DOHH2 (cell line): Measurements from ENCODE around the gene RAI1.

Experiments
- H3F3A ChIP-seq: fragments of 200-600 bp; sonication (generic), shearing (Covaris generic); 2 replicates; pipeline ENCODE4 v1.6.0; 2016; ENCODE audit warnings: antibody characterized with exemption, mild to moderate bottlenecking; ENCODE audit not compliant: control insufficient read depth, insufficient read depth
- H3K27ac ChIP-seq: fragments of 200-600 bp; sonication (generic); 2 replicates; pipeline ENCODE4 v1.5.1; 2014; ENCODE audit warnings: low read depth, mild to moderate bottlenecking, low read length, moderate library complexity
- H3K27me3 ChIP-seq: fragments of 200-600 bp; sonication (generic); 2 replicates; pipeline ENCODE4 v1.6.1; 2014; ENCODE audit warnings: mild to moderate bottlenecking, low read length, mixed read lengths; ENCODE audit not compliant: control insufficient read depth
- H3K36me3 ChIP-seq: fragments of 200-600 bp; sonication (generic); 2 replicates; pipeline ENCODE4 v1.6.1; 2014; ENCODE audit warnings: mild to moderate bottlenecking, low read length, moderate library complexity, mixed read lengths; ENCODE audit not compliant: control insufficient read depth
- H3K4me1 ChIP-seq: fragments of 200-600 bp; sonication (generic); 2 replicates; pipeline ENCODE4 v1.6.1; 2014; ENCODE audit warnings: mild to moderate bottlenecking, low read length, mixed read lengths; ENCODE audit not compliant: control insufficient read depth
- H3K4me2 ChIP-seq: fragments of 200-600 bp; sonication (generic); 2 replicates; pipeline ENCODE4 v1.6.0; 2014; ENCODE audit warnings: mild to moderate bottlenecking, low read length, moderate library complexity
- H3K4me3 ChIP-seq: fragments of 200-600 bp; sonication (generic); 2 replicates; pipeline ENCODE4 v1.5.1; 2014; ENCODE audit warnings: mild to moderate bottlenecking, low read length, mixed read lengths
- H3K79me2 ChIP-seq: fragments of 200-600 bp; sonication (generic); 2 replicates; pipeline ENCODE4 v1.6.1; 2014; ENCODE audit warnings: mild to moderate bottlenecking, low read length, mixed read lengths; ENCODE audit not compliant: control insufficient read depth
- H3K9me2 ChIP-seq: fragments of 200-600 bp; sonication (generic); replicated peaks from 2 replicates; pipeline ENCODE4 v1.6.1; 2014; ENCODE audit warnings: mild to moderate bottlenecking, low read length, mixed read lengths; ENCODE audit not compliant: control insufficient read depth
- H3K9me3 ChIP-seq: fragments of 200-600 bp; sonication (generic); 2 replicates; pipeline ENCODE4 v1.6.1; 2014; ENCODE audit warnings: antibody characterized with exemption, low read length, mixed read lengths; ENCODE audit not compliant: control insufficient read depth, insufficient read depth
- H4K20me1 ChIP-seq: fragments of 200-600 bp; sonication (generic); 2 replicates; pipeline ENCODE4 v1.6.0; 2014; ENCODE audit warnings: low read depth, mild to moderate bottlenecking, antibody characterized with exemption, low read length, moderate library complexity; ENCODE audit not compliant: control insufficient read depth, insufficient read depth
- EZH2phosphoT487 ChIP-seq: fragments of 200-600 bp; sonication (generic); IDR thresholded peaks from 2 replicates; pipeline ENCODE4 v1.6.1; 2017; ENCODE audit warnings: borderline replicate concordance, mild to moderate bottlenecking, antibody characterized with exemption, low read length, moderate library complexity, mixed read lengths
- TF ChIP-seq, protein P1 (sequence below): fragments of 200-600 bp; sonication (generic); IDR thresholded peaks from one replicate; pipeline ENCODE4 v1.5.1; 2014; ENCODE audit warnings: antibody characterized with exemption, mild to moderate bottlenecking, low read depth, low read length; ENCODE audit not compliant: poor library complexity, severe bottlenecking

Gene RAI1

GRCh38 chr17:17789828-17790636, 108.8 kb downstream of the RAI1 start:
- H3K4me2 ChIP-seq = no peak overlapping the region
- H3K36me3 ChIP-seq = peaks cover 20% of the 10 kb centered on the region
- H3F3A ChIP-seq = no peaks in the 10 kb centered on the region
- peaks cover 12% of the 10 kb centered on the region; the same call in 1 of the 2 replicates for H4K20me1 ChIP-seq
- no peaks in the 10 kb centered on the region for H3K9me2 ChIP-seq
- TF ChIP-seq, protein P1, sequence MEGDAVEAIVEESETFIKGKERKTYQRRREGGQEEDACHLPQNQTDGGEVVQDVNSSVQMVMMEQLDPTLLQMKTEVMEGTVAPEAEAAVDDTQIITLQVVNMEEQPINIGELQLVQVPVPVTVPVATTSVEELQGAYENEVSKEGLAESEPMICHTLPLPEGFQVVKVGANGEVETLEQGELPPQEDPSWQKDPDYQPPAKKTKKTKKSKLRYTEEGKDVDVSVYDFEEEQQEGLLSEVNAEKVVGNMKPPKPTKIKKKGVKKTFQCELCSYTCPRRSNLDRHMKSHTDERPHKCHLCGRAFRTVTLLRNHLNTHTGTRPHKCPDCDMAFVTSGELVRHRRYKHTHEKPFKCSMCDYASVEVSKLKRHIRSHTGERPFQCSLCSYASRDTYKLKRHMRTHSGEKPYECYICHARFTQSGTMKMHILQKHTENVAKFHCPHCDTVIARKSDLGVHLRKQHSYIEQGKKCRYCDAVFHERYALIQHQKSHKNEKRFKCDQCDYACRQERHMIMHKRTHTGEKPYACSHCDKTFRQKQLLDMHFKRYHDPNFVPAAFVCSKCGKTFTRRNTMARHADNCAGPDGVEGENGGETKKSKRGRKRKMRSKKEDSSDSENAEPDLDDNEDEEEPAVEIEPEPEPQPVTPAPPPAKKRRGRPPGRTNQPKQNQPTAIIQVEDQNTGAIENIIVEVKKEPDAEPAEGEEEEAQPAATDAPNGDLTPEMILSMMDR = no peak
- TF ChIP-seq EZH2phosphoT487 = no peak
- H3K4me3 ChIP-seq = no peak overlapping the region
- H3K9me3 ChIP-seq = no peaks in the 10 kb centered on the region
- H3K79me2 ChIP-seq = peaks cover 32% of the 10 kb centered on the region
- H3K27me3 ChIP-seq = no peaks in the 10 kb centered on the region
- H3K27ac ChIP-seq = no peak overlapping the region
- H3K4me1 ChIP-seq = peaks cover 14% of the 10 kb centered on the region

GRCh38 chr17:17790637-17791464, 109.6 kb downstream of the RAI1 start:
- no peaks in the 10 kb centered on the region for H3K9me3 ChIP-seq
- TF ChIP-seq, protein P1 = no peak
- no peak for TF ChIP-seq EZH2phosphoT487
- H3K36me3 ChIP-seq = peaks cover 26% of the 10 kb centered on the region
- no peak overlapping the region for H3K4me2 ChIP-seq
- no peaks in the 10 kb centered on the region for H3K27me3 ChIP-seq
- no peak overlapping the region for H3K4me3 ChIP-seq
- H3K9me2 ChIP-seq = no peaks in the 10 kb centered on the region
- peaks cover 12% of the 10 kb centered on the region; the same call in 1 of the 2 replicates for H4K20me1 ChIP-seq
- H3K79me2 ChIP-seq = peaks cover 26% of the 10 kb centered on the region
- no peaks in the 10 kb centered on the region for H3F3A ChIP-seq
- H3K27ac ChIP-seq = no peak overlapping the region
- peaks cover 9% of the 10 kb centered on the region for H3K4me1 ChIP-seq

GRCh38 chr17:17792037-17792550, 110.8 kb downstream of the RAI1 start:
- Histone ChIP-seq H3K4me1 (peaks cover 9% of the 10 kb centered on the region), H4K20me1 (peaks cover 6% of the 10 kb centered on the region; the same call in 1 of the 2 replicates), H3K4me3 (no peak overlapping the region), H3K27me3 (no peaks in the 10 kb centered on the region), H3K27ac (no peak overlapping the region), H3F3A (no peaks in the 10 kb centered on the region), H3K36me3 (peaks cover 32% of the 10 kb centered on the region), H3K79me2 (peaks cover 15% of the 10 kb centered on the region), H3K9me3 (no peaks in the 10 kb centered on the region), H3K4me2 (no peak overlapping the region), H3K9me2 (no peaks in the 10 kb centered on the region)
- no peak for TF ChIP-seq EZH2phosphoT487
- TF ChIP-seq, protein P1 = no peak
